NT2/D1 (cell line): ENCODE measurements around the gene LPP.

ENCODE experiments used
- YY1 ChIP-seq: IDR thresholded peaks from 2 replicates; pipeline ENCODE4 v1.6.1; 2011; ENCODE audit not compliant: insufficient read length, insufficient read depth
- ZNF274 ChIP-seq: IDR thresholded peaks from 2 replicates; pipeline ENCODE4 v1.6.1; 2011; ENCODE audit warnings: mild to moderate bottlenecking, low read depth, low read length

DNA sequence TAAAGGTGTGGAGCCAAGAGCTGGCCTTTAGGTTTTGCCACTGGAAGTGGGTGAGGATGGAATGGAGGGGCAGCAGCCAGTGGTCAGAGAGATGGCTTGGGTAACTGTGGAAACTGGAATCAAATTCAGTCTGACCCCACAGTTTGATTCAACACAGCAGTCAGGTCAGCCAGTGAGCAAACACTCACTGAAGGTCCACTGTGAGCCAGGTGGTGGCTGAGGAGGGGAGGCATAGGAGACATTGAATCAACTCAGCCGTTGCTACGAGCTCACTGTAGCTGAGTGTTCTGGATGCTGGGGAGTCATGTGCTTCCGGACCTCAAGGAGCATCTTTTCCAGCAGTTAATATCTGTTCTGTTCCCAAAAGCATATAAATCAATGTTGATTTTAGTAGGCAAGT lies 37.5 kb downstream of the LPP start:
- TF ChIP-seq YY1 (no peak), ZNF274 (no peak)
